B cell (primary cell): Measurements from ENCODE around the gene CCSAP. TPM values are rescaled to one million over a fixed set of nuclear protein-coding genes. Genes with fewer than 3 reads are reported as not detected.

ENCODE experiments used
- ATAC-seq: fragments of 200-7000 bp; cut with Tn5 transposase; one replicate; pipeline ENCODE4 v1.10.0; 2021; ENCODE audit warnings: low read depth, mild to moderate bottlenecking, moderate number of reproducible peaks, moderate library complexity
- CTCF ChIA-PET: fragments of 350-600 bp; sonication (Branson Sonifier 250); formaldehyde crosslinking; loops from one replicate; lab custom pipeline; 2021; ENCODE audit warnings: antibody characterized with exemption, inconsistent platforms; lab: Charles Lee
- POLR2A ChIA-PET: fragments of 350-600 bp; sonication (Branson Sonifier 250); formaldehyde crosslinking; loops from one replicate; lab custom pipeline; 2021; ENCODE audit warnings: antibody characterized with exemption; lab: Charles Lee
- DNase-seq: peaks from one replicate; pipeline ENCODE4 v3.0.0; 2013
- H2AFZ ChIP-seq: 2 replicates; pipeline ENCODE4 v1.6.1; 2012; ENCODE audit warnings: mild to moderate bottlenecking, low read depth, low read length; ENCODE audit not compliant: insufficient read depth, poor library complexity, severe bottlenecking
- H3K27ac ChIP-seq, 2 donors: 1 replicate in 1 of 2; 2 replicates in 1 of 2; pipeline ENCODE4 v1.5.1; 2012 to 2013; ENCODE audit warnings: low read length in 2 of 2, mild to moderate bottlenecking in 2 of 2, moderate library complexity in 1 of 2
- H3K27me3 ChIP-seq, 4 experiments: fragments of 200-600 bp in 1 of 4; sonication (generic) in 1 of 4; replicated peaks in 1 of 4; 1 replicate in 2 of 4; 2 replicates in 2 of 4; pipeline versions ENCODE4 v1.6.1 to v1.7.0; 2013 to 2016; ENCODE audit warnings: low read length in 3 of 4, mild to moderate bottlenecking in 2 of 4, mixed read lengths in 1 of 4, moderate library complexity in 1 of 4; ENCODE audit not compliant: insufficient read depth in 4 of 4, control insufficient read depth in 3 of 4; ENCODE audit errors: control extremely low read depth in 1 of 4
- H3K36me3 ChIP-seq, 2 experiments: replicated peaks in 1 of 2; 1 replicate in 1 of 2; 2 replicates in 1 of 2; pipeline versions ENCODE4 v1.6.1 to v1.7.1; 2013; ENCODE audit warnings: low read length in 1 of 2; ENCODE audit not compliant: insufficient read depth in 2 of 2, control insufficient read depth in 1 of 2; ENCODE audit errors: control extremely low read depth in 1 of 2, extremely low read depth in 1 of 2
- H3K4me1 ChIP-seq, 2 donors: fragments of 200-600 bp in 1 of 2; sonication (generic) in 1 of 2; 1 replicate in 1 of 2; 2 replicates in 1 of 2; pipeline versions ENCODE4 v1.5.1 to v1.6.1; 2013 to 2017; ENCODE audit warnings: low read length in 2 of 2; ENCODE audit not compliant: control insufficient read depth in 2 of 2, insufficient read depth in 2 of 2
- H3K4me2 ChIP-seq: replicated peaks from 2 replicates; pipeline ENCODE3; 2012; ENCODE audit warnings: mild to moderate bottlenecking, low read depth, low read length; ENCODE audit not compliant: poor library complexity, severe bottlenecking
- H3K4me3 ChIP-seq, 5 experiments: fragments of 200-600 bp in 1 of 5; sonication (generic) in 1 of 5; 1 replicate in 3 of 5; 2 replicates in 2 of 5; pipeline versions ENCODE4 v1.5.1 to v1.7.0; 2011 to 2016; ENCODE audit warnings: low read length in 4 of 5, mild to moderate bottlenecking in 4 of 5, low read depth in 2 of 5, control low read depth in 1 of 5, moderate library complexity in 1 of 5; ENCODE audit not compliant: insufficient read depth in 1 of 5; ENCODE audit errors: control extremely low read depth in 1 of 5, extremely low read depth in 1 of 5
- H3K79me2 ChIP-seq: fragments of 200-600 bp; sonication (generic); one replicate; pipeline ENCODE4 v1.6.0; 2016; ENCODE audit warnings: low read length; ENCODE audit not compliant: control insufficient read depth, insufficient read depth
- H3K9ac ChIP-seq: fragments of 200-600 bp; sonication (generic); 2 replicates; pipeline ENCODE4 v1.6.1; 2017; ENCODE audit warnings: mild to moderate bottlenecking, low read length, moderate library complexity
- H3K9me3 ChIP-seq, 3 donors: one replicate each; pipeline versions ENCODE4 v1.6.1 to v1.7.1; 2013; ENCODE audit warnings: low read length in 2 of 3; ENCODE audit not compliant: control insufficient read depth in 2 of 3, insufficient read depth in 1 of 3; ENCODE audit errors: control extremely low read depth in 1 of 3
- H4K20me1 ChIP-seq: 2 replicates; pipeline ENCODE4 v1.6.0; 2012; ENCODE audit warnings: mild to moderate bottlenecking, low read length; ENCODE audit not compliant: insufficient read depth, control insufficient read depth, poor library complexity, severe bottlenecking
- H3K27ac Mint-ChIP-seq: one replicate; pipeline ENCODE4 v1.8.0; 2021; ENCODE audit warnings: mixed read lengths
- H3K27me3 Mint-ChIP-seq: one replicate; pipeline ENCODE4 v1.8.0; 2021; ENCODE audit warnings: mixed read lengths
- H3K4me1 Mint-ChIP-seq: one replicate; pipeline ENCODE4 v1.8.0; 2021; ENCODE audit warnings: mixed read lengths
- H3K4me3 Mint-ChIP-seq: one replicate; pipeline ENCODE4 v1.8.0; 2021; ENCODE audit warnings: mixed read lengths
- H3K9me3 Mint-ChIP-seq: one replicate; pipeline ENCODE4 v1.8.0; 2022; ENCODE audit warnings: mixed read lengths; ENCODE audit not compliant: insufficient read depth
- EZH2 ChIP-seq: IDR thresholded peaks from 2 replicates; pipeline ENCODE4 v1.6.1; 2012; ENCODE audit warnings: borderline replicate concordance, low read depth, mild to moderate bottlenecking, moderate library complexity, low read length; ENCODE audit not compliant: insufficient read depth, poor library complexity, severe bottlenecking
- WGBS: methylation state at CpG from one replicate; pipeline ENCODE4 v1.1.5; 2013; ENCODE audit warnings: missing lambda C conversion rate; ENCODE audit not compliant: insufficient coverage; 5-methylcytosine and 5-hydroxymethylcytosine counted together
- intact Hi-C: fragments of 100-400 bp; cut with micrococcal nuclease; formaldehyde crosslinking; loops from one replicate; pipeline ENCODE4 v1.10.0; 2022
- polyA plus RNA-seq: library from polyadenylated mRNA; depleted of rRNA; stranded (reverse); fragments of >200 nt; gene quantifications from 2 replicates; pipeline ENCODE4 v1.2.3, GENCODE V29; 2012
- total RNA-seq, 2 donors: library from RNA; stranded (reverse); fragments of 120-200 nt in 1 of 2; gene quantifications; 1 replicate in 1 of 2; 2 replicates in 1 of 2; pipeline versions ENCODE4 v1.2.3 to v1.2.4, GENCODE V29; 2013 to 2022
- TF ChIP-seq, protein P1 (sequence below): fragments of 200-600 bp; IDR thresholded peaks from one replicate; pipeline ENCODE4 v1.8.0; 2022; ENCODE audit warnings: antibody characterized with exemption, mild to moderate bottlenecking

CCSAP gene
- total and polyA plus RNA-seq, 2 donors (not counting 1 experiment from before 2014, with no cell fraction given) = 3.3 to 15.8 TPM

DNA sequence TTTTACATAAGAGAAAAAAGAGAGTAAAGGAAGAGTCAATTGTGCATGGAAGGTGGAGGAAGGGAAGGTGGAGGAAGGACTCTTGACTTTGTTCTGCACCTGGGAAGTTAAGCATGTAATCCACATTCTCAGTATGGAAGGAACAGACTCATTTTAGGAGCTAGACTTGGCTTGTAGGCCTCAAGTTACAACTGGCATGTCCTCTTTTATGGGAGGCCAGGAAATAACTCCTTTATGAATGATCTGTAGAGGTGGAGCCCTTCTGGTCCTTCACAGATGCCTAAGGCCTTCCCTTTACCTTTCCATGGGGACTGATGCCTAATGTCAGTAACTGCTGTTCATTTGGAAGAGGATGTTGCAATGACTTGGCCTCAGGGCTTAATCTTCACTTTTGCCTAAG, 29.4 kb upstream of the CCSAP start:
- CTCF ChIA-PET = no interaction called here
- ATAC-seq = no peak

DNA sequence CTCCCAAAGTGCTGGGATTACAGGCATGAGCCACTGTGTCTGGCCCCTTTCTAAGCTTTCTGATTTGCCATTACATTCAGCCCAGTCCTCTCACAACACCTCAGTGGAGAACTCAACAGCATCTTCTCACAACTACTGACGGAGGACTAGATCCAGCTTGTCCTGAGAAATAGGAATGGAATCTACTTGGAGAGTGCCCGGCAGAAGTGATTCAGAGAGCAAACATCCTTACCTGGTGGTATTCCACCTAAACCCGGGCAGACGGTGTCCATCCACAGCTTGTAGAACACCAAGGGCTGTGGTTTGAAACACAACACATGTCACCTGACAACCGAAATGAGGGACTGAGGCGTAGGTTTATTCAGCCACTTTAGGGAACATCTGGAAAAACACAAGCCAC, 28.8 kb upstream of the CCSAP start:
- ChIA-PET POLR2A (no interaction called here), CTCF (interaction anchor here (1.9 kb wide), 1 partner anchor 111 kb away, joined by 7 read pairs; no protein-coding TSS in a partner anchor)
- Mint-ChIP-seq H3K4me3 (no peak overlapping the region), H3K27ac (no peak overlapping the region), H3K27me3 (peaks cover 33% of the 10 kb centered on the region), H3K4me1 (peaks cover 10% of the 10 kb centered on the region), H3K9me3 (no peaks in the 10 kb centered on the region)
- Histone ChIP-seq H3K4me3 (no peak overlapping the region), H3K27me3 (peaks cover 0 to 11% (median 1%) of the 10 kb centered on the region in 4 experiments), H3K36me3 (no peaks in the 10 kb centered on the region), H3K79me2 (no peaks in the 10 kb centered on the region), H3K27ac (no peak overlapping the region), H3K9me3 (no peaks in the 10 kb centered on the region), H2AFZ (no peak overlapping the region), H3K4me1 (peaks cover 0 to 9% of the 10 kb centered on the region in 2 donors), H4K20me1 (no peaks in the 10 kb centered on the region), H3K9ac (no peak overlapping the region), H3K4me2 (no peak overlapping the region)
- ATAC-seq (no peak), DNase-seq (no peak)
- intact Hi-C loops = no loop called here
- 89% methylated on average over 5 of the region's 6 CpGs for WGBS
- TF ChIP-seq EZH2 = no peak

More for the DNA sequence above, 29.4 kb upstream of the CCSAP start:
- TF ChIP-seq EZH2 = no peak
- TF ChIP-seq, protein P1, sequence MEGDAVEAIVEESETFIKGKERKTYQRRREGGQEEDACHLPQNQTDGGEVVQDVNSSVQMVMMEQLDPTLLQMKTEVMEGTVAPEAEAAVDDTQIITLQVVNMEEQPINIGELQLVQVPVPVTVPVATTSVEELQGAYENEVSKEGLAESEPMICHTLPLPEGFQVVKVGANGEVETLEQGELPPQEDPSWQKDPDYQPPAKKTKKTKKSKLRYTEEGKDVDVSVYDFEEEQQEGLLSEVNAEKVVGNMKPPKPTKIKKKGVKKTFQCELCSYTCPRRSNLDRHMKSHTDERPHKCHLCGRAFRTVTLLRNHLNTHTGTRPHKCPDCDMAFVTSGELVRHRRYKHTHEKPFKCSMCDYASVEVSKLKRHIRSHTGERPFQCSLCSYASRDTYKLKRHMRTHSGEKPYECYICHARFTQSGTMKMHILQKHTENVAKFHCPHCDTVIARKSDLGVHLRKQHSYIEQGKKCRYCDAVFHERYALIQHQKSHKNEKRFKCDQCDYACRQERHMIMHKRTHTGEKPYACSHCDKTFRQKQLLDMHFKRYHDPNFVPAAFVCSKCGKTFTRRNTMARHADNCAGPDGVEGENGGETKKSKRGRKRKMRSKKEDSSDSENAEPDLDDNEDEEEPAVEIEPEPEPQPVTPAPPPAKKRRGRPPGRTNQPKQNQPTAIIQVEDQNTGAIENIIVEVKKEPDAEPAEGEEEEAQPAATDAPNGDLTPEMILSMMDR = no peak
- DNase-seq = no peak
- Mint-ChIP-seq H3K27ac (no peak overlapping the region), H3K4me3 (no peak overlapping the region), H3K4me1 (peaks cover 10% of the 10 kb centered on the region), H3K9me3 (no peaks in the 10 kb centered on the region), H3K27me3 (peaks cover 33% of the 10 kb centered on the region)
- peaks cover 0 to 9% of the 10 kb centered on the region in 2 donors for H3K4me1 ChIP-seq
- H4K20me1 ChIP-seq = no peaks in the 10 kb centered on the region
- no peaks in the 10 kb centered on the region for H3K79me2 ChIP-seq
- no peak overlapping the region for H3K9ac ChIP-seq
- H3K27me3 ChIP-seq = peaks cover 0 to 11% (median 1%) of the 10 kb centered on the region in 4 experiments
- H3K4me2 ChIP-seq = no peak overlapping the region
- H3K36me3 ChIP-seq = no peaks in the 10 kb centered on the region
- POLR2A ChIA-PET = no interaction called here
- no peak overlapping the region for H2AFZ ChIP-seq
- no peaks in the 10 kb centered on the region for H3K9me3 ChIP-seq
- intact Hi-C loops = no loop called here
- no peak overlapping the region for H3K4me3 ChIP-seq
- no peak overlapping the region for H3K27ac ChIP-seq
